CD4-positive, alpha-beta T cell treated with Interleukin-15 for 4 hours (primary cell): ENCODE data around the gene KCNIP4.
"Not testable (repeated sequence)": the region's sequence is repeated elsewhere in the genome, so short reads cannot be mapped to it uniquely, and the experiment has no call there.

Source experiments
- DNase-seq: peaks from one replicate; pipeline ENCODE4 v3.0.0-alpha.2; 2020; ENCODE audit warnings: low spot score

The KCNIP4 gene

GRCh38 chr4:20847124-20847747 lies 1101.3 kb downstream of the KCNIP4 start:
- no peak for DNase-seq

- no peak for DNase-seq
Observed at GRCh38 chr4:20844311-20844710, 1104.3 kb downstream of the KCNIP4 start.

GRCh38 chr4:20840648-20841190 lies 1107.9 kb downstream of the KCNIP4 start:
- no peak for DNase-seq

- no peak for DNase-seq
Observed at GRCh38 chr4:20839957-20840356, 1108.6 kb downstream of the KCNIP4 start.

GRCh38 chr4:20838476-20838875 lies 1110.1 kb downstream of the KCNIP4 start:
- no peak for DNase-seq

GRCh38 chr4:20832826-20833225 lies 1115.7 kb downstream of the KCNIP4 start:
- no peak for DNase-seq

- no peak for DNase-seq
Observed at GRCh38 chr4:20831746-20832145, 1116.8 kb downstream of the KCNIP4 start.

GRCh38 chr4:20829617-20830357 lies 1118.8 kb downstream of the KCNIP4 start:
- no peak for DNase-seq

GRCh38 chr4:20825505-20825904 lies 1123.1 kb downstream of the KCNIP4 start:
- DNase-seq, result no peak

GRCh38 chr4:20816287-20816686 lies 1132.3 kb downstream of the KCNIP4 start:
- no peak for DNase-seq

GRCh38 chr4:20813700-20814099 lies 1134.9 kb downstream of the KCNIP4 start:
- no peak for DNase-seq

- no peak for DNase-seq
Observed at GRCh38 chr4:20809812-20810211, 1138.8 kb downstream of the KCNIP4 start.

GRCh38 chr4:20805716-20806115 lies 1142.9 kb downstream of the KCNIP4 start:
- DNase-seq, result no peak

- DNase-seq, result no peak
Observed at GRCh38 chr4:20787940-20788665, 1160.5 kb downstream of the KCNIP4 start.

- DNase-seq, result not testable (repeated sequence)
Observed at GRCh38 chr4:20783134-20783533, 1165.4 kb downstream of the KCNIP4 start.

GRCh38 chr4:20778896-20779295 lies 1169.7 kb downstream of the KCNIP4 start:
- DNase-seq, result no peak

GRCh38 chr4:20773144-20773997 lies 1175.2 kb downstream of the KCNIP4 start:
- peak; percentile 26 for DNase-seq

- DNase-seq, result no peak
Observed at GRCh38 chr4:20764366-20764992, 1184.1 kb downstream of the KCNIP4 start.

- no peak for DNase-seq
Observed at GRCh38 chr4:20761826-20762225, 1186.7 kb downstream of the KCNIP4 start.

GRCh38 chr4:20761382-20761781 lies 1187.2 kb downstream of the KCNIP4 start:
- no peak for DNase-seq

- DNase-seq, result no peak
Observed at GRCh38 chr4:20760053-20760452, 1188.5 kb downstream of the KCNIP4 start.
